ENCODE measurements around the gene CCL1.
A peak's percentile ranks its signal among the peaks of the same experiment; 100 is the strongest.

- TF ChIP-seq YY1 (IDR thresholded peaks at IDR 0.05; ENCODE audit: low read depth) (no peak), CTCF (IDR thresholded peaks at IDR 0.05) (peak; percentile 100), REST (IDR thresholded peaks at IDR 0.05; ENCODE audit: low read depth, low read length) (no peak), SIN3A (IDR thresholded peaks at IDR 0.05; ENCODE audit: borderline replicate concordance, low read depth, low read length) (no peak)
Measured at GRCh38 chr17:34361478-34362061, 1.5 kb downstream of the CCL1 start.

Data from SK-N-SH (cell line).